ENCODE measurements around the gene CPA5.

The CPA5 gene

DNA sequence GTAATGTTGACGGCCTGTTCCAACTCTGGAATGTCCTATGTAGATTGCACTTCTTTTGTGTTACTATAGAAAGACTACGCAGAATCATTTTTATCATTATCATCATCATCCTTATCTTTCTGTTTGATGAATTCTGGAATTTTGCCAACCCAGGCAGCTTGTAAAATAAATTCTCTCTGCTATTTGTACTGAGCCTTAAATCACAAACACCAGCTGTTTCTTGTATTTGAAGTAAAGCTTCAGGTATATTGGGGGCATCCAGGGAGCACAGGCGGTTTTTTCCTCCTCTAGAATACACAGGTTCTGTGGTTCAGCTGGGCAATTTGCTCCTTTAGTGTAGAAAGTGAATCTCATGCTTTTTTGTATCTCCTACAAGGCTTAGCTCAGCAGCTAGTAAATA lies 14.9 kb upstream of the CPA5 start:
- in situ Hi-C loops (cut with MboI; ENCODE audit: low sequenced_read_pairs) = no loop called here

DNA sequence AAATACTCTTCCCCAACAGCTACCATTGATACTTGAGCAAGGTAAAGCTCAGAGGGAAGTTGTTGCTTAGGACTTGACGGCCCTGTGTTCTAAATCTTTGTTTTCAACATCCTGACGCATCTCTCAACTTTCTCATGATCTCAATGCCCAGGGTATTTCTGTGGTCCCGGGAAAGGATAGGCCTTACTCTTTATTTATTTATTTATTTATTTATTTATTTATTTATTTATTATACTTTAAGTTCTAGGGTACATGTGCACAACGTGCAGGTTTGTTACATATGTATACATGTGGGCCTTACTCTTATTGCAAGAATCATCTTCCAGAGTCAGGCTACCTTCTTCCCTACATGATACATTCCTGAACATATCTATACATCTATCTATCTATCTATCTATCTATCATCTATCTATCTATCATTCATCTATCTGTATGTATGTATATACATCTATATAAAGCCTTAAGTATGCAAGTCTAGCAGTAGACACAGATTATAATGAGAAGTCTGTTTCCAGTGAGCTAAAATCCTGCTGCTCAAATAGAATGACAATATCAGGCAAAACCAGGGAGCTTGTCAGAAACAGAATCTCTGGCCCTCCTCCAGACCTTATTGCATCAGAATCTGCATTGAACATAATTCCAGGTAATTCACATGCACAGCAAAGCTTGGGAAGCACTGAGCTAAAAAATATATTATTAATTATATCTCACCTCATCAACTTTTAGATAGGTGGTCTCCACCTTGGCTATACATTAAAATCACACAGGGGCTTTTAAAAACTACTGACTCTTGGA lies 12.2 kb upstream of the CPA5 start:
- in situ Hi-C loops (cut with MboI; ENCODE audit: low sequenced_read_pairs) = no loop called here

- in situ Hi-C loops (cut with MboI; ENCODE audit: low sequenced_read_pairs) = no loop called here
These were observed 10.8 kb upstream of the CPA5 start for GRCh38 chr7:130333832-130334231.

GRCh38 chr7:130334274-130334673 lies 10.3 kb upstream of the CPA5 start:
- in situ Hi-C loops (cut with MboI; ENCODE audit: low sequenced_read_pairs) = no loop called here

GRCh38 chr7:130337410-130337971 lies 7.1 kb upstream of the CPA5 start:
- in situ Hi-C loops (cut with MboI; ENCODE audit: low sequenced_read_pairs) = no loop called here

DNA sequence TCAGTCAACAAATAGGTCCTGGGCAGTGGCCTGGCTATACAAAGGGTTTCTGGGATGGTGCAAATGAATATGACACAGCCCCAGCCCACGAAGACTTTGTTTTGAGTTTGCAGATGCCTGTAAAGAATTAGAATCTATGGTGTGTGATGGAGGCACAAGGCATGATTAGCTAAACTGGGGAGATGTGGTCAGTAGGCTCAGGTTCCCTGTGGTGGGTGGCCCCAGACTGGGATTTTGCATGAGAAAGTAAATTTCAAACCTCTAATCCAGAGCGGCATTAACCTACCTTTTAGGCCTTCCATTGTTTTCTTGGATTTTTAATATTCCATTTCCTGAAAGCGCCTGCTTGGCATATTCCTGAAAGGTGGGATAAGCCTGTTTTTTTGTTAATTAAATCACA lies 6.4 kb upstream of the CPA5 start:
- in situ Hi-C loops (cut with MboI; ENCODE audit: low sequenced_read_pairs) = no loop called here

DNA sequence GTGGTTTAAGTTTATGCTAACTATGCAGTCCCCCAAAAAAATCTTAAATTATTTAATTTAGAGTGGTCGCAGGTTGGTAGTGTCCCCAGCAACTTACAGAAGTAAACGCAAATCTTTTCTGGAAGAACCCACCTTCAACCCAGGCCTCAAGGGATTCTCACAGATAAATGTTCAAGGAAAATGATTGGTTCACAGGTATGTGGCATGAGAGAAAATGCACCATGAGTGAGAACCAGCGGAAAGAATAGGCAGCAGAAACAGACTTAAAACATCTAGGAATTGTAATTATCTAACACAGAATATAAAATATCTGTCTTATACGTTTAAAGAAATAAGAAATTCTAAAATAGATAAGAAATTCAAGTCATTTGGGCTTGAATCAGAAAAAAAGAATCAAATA lies 2.7 kb upstream of the CPA5 start:
- in situ Hi-C loops (cut with MboI; ENCODE audit: low sequenced_read_pairs) = no loop called here

DNA sequence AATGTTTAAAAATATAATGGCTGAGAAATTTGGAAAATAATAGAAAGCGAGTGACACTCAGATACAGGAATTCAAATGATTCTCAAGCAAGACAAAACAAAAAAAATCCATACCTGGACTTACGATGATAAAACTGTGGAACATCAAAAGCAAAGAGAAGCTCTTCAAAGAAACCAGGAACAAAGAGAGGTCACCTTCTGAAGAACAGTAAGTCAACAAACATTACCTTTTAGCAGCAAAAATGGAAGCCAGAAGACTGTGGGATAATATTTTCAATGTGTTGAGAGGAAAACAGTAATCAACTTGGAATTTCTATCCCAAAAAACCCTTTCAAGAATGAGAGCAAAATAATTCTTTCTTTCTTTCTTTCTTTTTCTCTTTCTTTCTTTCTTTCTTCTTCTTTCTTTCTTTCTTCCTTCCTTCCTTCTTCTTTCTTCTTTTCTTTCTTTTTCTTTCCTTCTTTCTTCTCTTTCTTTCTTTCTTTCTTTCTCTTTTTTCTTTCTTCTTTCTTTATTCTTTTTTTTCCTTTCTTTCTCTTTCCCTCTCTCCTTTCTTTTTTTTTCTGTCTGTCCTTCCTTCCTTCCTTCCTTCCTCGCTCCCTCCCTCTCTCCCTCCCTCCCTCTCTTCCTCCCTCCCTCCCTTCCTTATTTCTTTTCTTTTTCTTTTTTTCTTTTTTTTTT lies 1.8 kb upstream of the CPA5 start:
- in situ Hi-C loops (cut with MboI; ENCODE audit: low sequenced_read_pairs) = no loop called here

GRCh38 chr7:130345136-130345535 lies 520 bp downstream of the CPA5 start:
- in situ Hi-C loops (cut with MboI; ENCODE audit: low sequenced_read_pairs) = no loop called here

DNA sequence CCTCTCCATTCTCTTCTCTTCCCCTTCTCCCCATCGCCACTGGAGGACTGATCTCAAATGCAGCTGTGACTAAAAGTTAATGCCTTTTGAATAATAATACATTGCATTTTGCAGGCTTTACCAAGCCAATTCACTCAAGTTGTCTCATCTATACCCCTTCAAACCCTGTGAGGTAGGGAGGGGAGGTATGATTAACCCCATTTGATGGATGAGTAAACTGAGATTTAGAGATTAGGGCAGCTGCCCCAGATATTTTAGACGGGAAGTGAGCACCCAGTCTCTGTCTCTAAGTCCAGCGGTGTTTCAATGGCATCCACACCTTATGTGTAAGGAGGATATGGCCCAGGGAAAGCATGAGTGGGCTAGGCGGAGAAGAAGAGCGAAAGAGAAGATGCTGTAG lies 1.1 kb downstream of the CPA5 start:
- in situ Hi-C loops (cut with MboI; ENCODE audit: low sequenced_read_pairs) = no loop called here

DNA sequence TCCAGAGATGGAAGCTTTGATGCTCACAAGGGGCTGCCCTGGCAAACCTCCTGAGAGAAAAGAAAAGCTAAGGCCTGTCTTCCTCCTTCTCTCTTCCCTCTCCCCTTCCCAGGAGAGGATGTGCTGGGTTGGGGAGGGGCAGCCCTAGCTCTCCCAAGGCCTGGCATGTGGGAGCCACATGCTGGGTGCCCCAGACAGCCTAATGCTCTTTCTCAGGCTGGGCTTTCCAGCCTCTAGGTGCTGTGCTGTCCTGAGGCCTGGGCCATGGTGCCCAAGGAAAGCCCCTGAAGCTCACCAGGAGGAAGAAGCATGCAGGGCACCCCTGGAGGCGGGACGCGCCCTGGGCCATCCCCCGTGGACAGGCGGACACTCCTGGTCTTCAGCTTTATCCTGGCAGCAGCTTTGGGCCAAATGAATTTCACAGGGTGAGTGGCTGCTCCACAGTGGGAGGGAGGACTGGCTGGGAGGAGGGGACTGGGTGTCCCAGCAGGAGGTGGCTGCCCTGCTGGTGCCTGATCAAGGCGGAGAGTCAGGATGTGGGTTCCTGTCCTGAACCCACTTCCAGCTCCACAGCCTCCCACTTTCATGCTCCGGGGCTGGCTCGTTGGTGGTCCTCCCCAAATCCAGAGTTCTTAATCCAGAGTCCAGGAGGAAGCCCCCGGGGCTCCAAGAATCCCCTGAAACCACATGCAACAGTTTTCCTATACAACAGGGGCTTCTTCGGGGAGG lies 1.7 kb downstream of the CPA5 start:
- in situ Hi-C loops (cut with MboI; ENCODE audit: low sequenced_read_pairs) = no loop called here

- in situ Hi-C loops (cut with MboI; ENCODE audit: low sequenced_read_pairs) = no loop called here
These were observed 2.3 kb downstream of the CPA5 start for GRCh38 chr7:130346941-130347340.

DNA sequence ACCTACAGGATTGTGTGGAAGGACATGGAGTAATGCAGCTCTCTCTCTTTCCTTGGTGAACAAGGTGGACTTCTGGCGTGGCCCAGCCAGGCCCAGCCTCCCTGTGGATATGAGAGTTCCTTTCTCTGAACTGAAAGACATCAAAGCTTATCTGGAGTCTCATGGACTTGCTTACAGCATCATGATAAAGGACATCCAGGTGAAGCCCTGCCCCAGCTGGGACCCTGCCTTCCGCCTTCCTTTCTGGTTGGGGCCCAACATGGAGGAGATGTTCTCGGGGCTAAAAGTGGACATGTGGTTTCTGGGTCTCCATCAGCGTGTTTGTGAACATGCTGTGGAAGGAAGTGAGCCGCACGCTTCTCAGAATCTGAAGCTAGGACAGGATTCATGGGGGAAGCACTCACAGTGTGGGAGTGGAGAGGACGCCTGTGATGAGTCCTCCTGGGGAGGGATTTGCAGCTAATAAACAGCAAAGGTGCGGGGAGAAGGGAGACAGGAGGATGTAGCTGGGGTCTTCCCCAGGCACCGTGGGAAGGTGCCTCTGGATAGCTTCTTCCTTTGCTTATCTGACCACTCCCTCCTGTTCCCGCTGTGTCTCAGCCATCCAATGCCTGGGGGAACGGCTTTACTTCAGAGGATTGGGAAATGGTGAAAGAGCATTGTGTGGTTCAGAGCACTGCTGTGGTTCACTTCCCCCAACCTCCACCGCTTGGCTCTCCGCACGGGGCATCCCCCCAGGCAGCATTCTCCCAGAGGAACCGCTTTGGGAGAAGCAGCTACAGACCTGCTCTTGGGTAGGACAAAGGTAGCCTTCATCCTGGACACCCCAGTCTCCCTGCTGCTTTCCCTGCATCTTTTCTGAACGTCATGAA lies 5.5 kb downstream of the CPA5 start:
- in situ Hi-C loops (cut with MboI; ENCODE audit: low sequenced_read_pairs) = no loop called here

- in situ Hi-C loops (cut with MboI; ENCODE audit: low sequenced_read_pairs) = no loop called here
These were observed 6.6 kb downstream of the CPA5 start for GRCh38 chr7:130350945-130351790.

- in situ Hi-C loops (cut with MboI; ENCODE audit: low sequenced_read_pairs) = no loop called here
These were observed 7.1 kb downstream of the CPA5 start for GRCh38 chr7:130351791-130352090.

- in situ Hi-C loops (cut with MboI; ENCODE audit: low sequenced_read_pairs) = no loop called here
These were observed 7.8 kb downstream of the CPA5 start for GRCh38 chr7:130352194-130353074.

DNA sequence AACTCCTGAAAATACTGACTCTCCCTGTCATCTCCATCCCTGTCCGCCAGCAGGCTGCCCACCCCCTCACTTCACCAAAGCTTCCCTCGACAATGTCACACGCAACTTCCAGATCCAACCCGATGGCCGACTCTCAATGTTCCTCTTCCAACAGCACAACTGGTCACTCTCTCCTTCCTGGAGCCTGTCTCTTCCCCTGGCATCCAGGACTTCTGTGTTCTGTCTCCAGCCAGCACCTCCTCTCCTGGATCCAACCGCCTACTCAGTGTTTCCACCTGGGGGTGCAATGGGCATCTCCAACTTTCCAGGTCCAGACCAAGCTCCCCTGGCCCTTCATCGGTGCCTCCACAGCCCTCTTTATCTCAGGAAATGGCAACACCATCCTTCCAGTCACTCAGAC lies 8.6 kb downstream of the CPA5 start:
- in situ Hi-C loops (cut with MboI; ENCODE audit: low sequenced_read_pairs) = no loop called here

GRCh38 chr7:130356121-130356875 lies 11.7 kb downstream of the CPA5 start:
- in situ Hi-C loops (cut with MboI; ENCODE audit: low sequenced_read_pairs) = no loop called here

All from HL-60/S4 treated with phorbol 12-myristate 13-acetate at 8.2 ng/mL for 4 days and 3 days (cell line).